GM12873 (cell line): ENCODE measurements around the gene CST9L.

Experiments
- TF ChIP-seq, protein P1 (sequence below): IDR thresholded peaks from 2 replicates; pipeline ENCODE4 v1.5.1; 2012; ENCODE audit warnings: low read depth, mild to moderate bottlenecking, moderate library complexity, low read length, control low read depth; ENCODE audit not compliant: insufficient read depth; ENCODE audit errors: missing control alignments

The CST9L gene

DNA sequence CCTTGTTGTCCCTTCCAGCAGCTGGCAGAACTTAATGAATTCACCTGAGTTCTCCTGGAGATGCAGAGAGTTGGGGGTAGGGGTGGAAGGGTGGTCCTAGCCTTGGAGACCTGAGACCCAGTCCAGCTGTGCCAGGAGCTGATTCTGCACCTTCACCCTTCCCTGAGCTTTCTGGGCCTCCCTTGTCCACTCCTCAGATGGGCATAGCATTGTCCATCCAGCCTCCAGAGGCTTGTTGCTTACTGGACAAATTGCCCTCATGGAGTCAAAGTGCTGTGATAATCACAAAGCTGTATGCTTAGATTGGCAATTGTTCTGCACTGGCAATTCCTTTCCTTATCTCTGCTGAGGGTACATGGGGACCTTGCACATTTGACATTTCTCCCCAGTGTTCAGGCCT lies 16.5 kb downstream of the CST9L start:
- TF ChIP-seq, protein P1, sequence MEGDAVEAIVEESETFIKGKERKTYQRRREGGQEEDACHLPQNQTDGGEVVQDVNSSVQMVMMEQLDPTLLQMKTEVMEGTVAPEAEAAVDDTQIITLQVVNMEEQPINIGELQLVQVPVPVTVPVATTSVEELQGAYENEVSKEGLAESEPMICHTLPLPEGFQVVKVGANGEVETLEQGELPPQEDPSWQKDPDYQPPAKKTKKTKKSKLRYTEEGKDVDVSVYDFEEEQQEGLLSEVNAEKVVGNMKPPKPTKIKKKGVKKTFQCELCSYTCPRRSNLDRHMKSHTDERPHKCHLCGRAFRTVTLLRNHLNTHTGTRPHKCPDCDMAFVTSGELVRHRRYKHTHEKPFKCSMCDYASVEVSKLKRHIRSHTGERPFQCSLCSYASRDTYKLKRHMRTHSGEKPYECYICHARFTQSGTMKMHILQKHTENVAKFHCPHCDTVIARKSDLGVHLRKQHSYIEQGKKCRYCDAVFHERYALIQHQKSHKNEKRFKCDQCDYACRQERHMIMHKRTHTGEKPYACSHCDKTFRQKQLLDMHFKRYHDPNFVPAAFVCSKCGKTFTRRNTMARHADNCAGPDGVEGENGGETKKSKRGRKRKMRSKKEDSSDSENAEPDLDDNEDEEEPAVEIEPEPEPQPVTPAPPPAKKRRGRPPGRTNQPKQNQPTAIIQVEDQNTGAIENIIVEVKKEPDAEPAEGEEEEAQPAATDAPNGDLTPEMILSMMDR = no peak

DNA sequence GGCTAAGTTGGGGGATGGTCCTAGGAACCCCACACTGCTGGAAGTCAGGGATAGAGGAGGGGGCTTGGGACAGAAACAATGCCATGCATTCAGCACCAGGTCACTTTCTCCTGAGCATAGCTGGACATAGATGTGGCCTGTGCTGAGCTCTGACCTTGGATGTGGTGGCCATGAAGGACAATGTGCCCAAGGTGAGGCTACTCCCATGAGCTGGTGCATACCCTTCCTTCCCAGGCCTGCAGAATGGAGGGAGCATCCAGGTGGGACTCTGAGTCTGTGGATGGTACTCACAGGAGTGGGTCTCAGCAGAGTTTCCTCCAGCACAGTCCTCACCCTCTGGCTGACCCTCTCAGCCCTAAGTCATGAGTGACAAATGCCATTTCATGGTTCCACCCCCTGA lies 16.9 kb downstream of the CST9L start:
- TF ChIP-seq, protein P1 = no peak

DNA sequence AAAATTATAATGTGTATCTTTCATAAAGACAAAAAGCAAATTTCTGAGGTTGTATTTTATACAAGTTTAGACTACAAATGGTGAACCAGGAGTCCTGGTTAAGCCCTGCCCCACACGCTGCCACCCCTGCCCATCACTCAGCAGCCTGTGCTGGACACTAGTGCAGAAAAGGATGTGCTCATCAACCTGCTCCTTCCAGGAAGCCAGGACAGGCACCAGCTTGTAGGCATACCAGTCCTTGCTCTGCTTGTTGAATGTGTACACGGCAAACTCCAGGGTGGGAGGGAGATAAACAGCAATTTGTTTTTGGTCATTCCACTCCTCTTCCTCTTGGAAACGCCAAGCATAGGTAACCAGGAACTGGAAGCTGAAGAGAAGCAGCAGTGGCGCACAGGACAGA lies 18.1 kb downstream of the CST9L start:
- TF ChIP-seq, protein P1 = no peak

DNA sequence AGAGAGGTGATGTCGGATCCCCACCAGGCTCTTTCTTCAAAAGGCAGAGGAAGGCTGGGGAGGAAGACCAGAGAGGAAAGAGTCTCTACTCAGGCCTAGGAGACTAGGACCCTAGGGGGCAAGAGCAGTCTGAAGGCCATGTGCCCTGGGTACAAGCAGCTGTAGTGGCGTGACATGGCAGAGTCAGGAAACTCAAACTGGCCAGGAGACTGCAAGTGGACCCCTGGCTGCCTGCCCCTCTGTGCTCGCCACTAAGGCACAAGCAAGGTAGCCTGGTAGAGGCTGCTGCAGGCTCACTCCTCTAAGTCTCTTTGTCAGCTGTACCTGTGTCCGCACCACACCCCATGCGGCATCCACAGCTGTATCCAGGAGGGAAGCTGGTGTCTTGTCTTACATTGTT lies 19.9 kb downstream of the CST9L start:
- TF ChIP-seq, protein P1 = no peak

DNA sequence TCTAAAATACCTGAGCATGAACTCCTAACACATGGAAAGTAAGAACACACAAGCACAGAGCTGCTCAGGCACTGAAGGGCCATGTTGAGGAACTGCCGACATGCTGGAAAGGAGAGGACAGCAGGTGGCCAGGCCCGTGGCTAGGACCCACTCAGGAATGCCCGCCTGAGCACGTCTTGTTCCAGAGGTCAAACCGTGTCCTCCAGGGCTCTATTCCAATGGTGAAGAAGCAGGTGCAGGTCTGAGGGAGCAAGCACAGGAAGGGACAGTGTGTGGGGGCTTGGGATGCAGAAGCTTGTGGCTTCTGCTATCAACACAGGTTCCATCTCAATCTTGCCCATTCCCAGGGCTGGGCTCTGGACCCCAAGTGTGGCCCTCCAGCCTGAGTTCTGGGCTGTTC lies 20.7 kb downstream of the CST9L start:
- TF ChIP-seq, protein P1 = no peak

DNA sequence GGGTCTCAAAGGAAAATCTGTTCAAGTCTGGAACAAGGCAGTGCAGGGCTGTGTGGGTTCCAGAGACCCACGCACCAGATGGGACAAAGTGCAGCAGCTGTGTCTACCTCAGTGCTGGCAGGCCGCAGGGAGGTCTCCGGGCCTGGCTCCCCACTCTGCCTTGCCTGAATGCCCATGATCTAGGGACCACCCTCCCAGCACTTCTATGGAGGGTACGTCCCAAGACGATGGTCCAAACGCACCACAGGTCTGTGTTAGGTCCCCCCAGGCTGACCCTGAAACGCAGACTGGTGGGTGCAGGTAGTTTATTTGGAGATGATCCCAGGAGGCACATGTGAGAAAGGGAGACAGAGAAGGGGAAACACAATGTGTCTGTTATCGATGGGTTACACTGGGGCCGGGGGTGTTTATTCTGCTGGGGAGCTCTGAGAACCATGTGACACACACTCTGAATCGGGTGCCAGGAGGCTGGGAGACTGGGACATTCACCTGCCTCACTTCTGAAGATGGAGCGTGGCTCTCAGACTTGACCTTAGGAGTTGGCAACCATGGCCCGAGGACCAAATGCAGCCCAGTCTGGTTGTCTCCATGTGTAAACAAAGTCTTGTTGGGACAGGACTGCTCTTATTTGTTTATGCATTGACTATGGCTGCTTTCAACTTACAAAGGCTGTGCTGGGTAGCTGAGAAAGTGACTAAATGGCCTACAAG lies 21.7 kb downstream of the CST9L start:
- TF ChIP-seq, protein P1 = no peak

DNA sequence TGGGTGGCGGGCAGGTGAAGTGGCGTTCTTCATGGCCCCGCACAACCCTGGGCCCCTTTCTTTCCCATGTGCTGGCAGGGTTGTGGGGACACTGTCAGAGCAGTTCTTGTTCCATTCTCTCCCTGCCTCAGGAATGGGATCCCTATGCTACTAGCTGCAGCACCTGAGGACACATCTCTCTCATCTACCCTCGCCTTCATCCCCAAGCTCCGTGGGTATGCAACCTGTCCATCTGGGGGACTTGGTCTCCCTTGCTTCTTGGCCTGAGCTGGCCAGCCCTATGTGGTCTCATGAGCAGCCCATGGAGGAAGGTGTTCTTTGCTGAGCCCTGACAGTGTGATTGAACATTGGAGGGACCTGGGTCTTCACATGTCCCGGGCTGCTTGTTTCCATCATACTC lies 24.2 kb downstream of the CST9L start:
- TF ChIP-seq, protein P1 = no peak
